ENCODE data around the gene MAPK8IP1. TPM values are rescaled to one million over a fixed set of nuclear protein-coding genes. Genes with fewer than 3 reads are reported as not detected.

The MAPK8IP1 gene
- total RNA-seq, 2 experiments from 2014 or later = 0.91 to 1.0 TPM

- CTCF ChIA-PET = no interaction called here
- POLR2A ChIA-PET = no interaction called here
Observed at GRCh38 chr11:45920531-45921477, 35.4 kb downstream of the MAPK8IP1 start.

- CTCF ChIA-PET = no interaction called here
- POLR2A ChIA-PET = interaction anchor here (0.6 kb wide), 1 partner anchor 1855 kb away, joined by 3 read pairs; no protein-coding TSS in a partner anchor
Observed at GRCh38 chr11:45921561-45922424, 36.3 kb downstream of the MAPK8IP1 start.

DNA sequence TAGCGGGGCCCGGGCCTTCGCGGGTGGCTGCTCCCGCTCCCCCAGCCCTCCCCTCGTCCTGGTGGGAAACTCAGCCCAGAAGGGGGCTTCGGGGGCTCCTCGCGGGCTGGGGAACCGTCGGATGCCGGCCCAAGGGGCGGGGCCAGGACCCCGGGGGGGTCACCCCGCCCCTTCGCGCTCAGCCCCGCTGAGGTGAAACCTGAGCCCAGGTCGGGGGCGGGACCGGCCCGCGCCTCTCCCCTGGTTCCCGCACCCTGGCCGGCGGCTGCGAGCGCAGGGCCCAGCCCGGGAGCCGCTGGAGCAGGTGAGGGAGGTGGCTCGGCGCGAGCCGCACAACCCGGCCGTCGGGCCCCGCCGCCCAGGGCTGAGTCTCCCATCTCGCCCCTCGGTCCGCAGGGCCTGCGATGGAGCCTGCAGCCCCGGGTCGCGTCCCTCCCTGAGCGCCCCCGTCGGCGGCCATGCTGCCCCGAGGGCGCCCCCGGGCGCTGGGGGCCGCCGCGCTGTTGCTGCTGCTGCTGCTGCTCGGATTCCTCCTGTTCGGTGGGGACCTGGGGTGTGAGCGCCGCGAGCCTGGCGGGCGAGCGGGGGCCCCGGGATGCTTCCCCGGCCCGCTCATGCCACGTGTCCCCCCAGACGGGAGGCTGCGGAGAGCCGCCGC lies 37.1 kb downstream of the MAPK8IP1 start, which contains the start of gene LARGE2:
Gene LARGE2, plus strand, starts transcription at position 232 of the 658 bp plus-strand sequence. Its CDS starts 227 bp downstream, at position 459.
- ChIA-PET POLR2A (no interaction called here), CTCF (no interaction called here)

DNA sequence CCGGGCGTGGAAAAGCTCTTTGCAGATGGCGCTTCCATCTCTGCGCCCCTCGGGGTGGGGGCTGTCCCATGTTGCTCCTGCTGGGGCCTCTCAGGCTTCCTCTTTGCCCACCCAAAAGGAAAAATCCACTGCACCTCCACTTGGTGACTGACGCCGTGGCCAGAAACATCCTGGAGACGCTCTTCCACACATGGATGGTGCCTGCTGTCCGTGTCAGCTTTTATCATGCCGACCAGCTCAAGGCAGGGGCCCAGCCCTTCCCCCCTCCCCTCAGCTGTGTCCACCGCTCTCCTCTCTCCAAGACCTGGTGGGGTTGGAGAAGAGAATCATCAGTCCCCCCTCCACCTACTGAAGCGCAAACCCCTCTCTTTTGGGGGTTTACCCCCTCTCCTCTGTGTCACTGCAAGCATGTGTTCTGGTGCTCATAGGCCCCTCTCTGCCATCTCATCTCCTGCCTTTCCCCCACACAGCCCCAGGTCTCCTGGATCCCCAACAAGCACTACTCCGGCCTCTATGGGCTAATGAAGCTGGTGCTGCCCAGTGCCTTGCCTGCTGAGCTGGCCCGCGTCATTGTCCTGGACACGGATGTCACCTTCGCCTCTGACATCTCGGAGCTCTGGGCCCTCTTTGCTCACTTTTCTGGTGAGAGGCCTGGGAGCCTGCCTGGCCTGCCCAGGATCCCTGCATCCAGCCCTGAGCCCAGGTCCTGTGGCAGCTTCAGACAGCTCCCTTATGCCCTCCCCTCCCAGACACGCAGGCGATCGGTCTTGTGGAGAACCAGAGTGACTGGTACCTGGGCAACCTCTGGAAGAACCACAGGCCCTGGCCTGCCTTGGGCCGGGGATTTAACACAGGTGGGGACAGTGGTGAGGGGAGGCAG lies 38.8 kb downstream of the MAPK8IP1 start:
- ChIA-PET CTCF (interaction anchor here (0.7 kb wide), 1 partner anchor 81 kb away, joined by 3 read pairs; no protein-coding TSS in a partner anchor), POLR2A (no interaction called here)

DNA sequence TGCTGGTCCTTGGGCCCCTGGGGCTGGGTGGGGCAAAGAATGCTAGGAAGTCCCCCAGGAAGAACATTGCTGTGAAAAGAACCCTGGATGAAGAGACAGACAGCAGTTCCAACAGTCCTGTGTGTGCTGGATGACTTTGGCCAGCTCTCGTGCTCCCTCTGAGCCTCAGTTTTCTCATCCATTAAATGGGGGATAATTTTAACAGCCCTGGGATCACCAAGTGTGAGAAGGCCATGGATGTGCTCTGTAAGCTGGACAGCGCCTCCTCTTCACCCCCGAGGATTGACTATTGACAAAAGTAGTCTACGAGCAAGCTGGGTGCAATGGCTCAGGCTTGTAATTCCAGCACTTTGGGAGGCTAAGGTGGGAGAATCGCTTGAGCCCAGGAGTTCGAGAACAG lies 39.5 kb downstream of the MAPK8IP1 start:
- POLR2A ChIA-PET = no interaction called here

GRCh38 chr11:45925550-45925949 lies 40.1 kb downstream of the MAPK8IP1 start:
- POLR2A ChIA-PET = interaction anchor here (0.7 kb wide), 1 partner anchor 14 kb away, joined by 5 read pairs; no protein-coding TSS in a partner anchor
- CTCF ChIA-PET = no interaction called here

More for the DNA sequence above, 39.5 kb downstream of the MAPK8IP1 start:
- CTCF ChIA-PET = no interaction called here

DNA sequence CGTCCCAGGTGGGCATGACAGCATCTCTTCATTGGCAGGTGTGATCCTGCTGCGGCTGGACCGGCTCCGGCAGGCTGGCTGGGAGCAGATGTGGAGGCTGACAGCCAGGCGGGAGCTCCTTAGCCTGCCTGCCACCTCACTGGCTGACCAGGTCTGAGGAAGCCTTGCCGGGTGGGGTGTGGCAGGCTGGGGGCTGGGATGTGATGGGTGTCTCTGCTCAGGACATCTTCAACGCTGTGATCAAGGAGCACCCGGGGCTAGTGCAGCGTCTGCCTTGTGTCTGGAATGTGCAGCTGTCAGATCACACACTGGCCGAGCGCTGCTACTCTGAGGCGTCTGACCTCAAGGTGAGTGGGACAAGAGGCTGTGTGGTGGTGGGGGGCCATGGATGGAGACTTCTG lies 40.5 kb downstream of the MAPK8IP1 start:
- CTCF ChIA-PET = no interaction called here
- POLR2A ChIA-PET = interaction anchor here (0.7 kb wide), 1 partner anchor 14 kb away, joined by 5 read pairs; no protein-coding TSS in a partner anchor

DNA sequence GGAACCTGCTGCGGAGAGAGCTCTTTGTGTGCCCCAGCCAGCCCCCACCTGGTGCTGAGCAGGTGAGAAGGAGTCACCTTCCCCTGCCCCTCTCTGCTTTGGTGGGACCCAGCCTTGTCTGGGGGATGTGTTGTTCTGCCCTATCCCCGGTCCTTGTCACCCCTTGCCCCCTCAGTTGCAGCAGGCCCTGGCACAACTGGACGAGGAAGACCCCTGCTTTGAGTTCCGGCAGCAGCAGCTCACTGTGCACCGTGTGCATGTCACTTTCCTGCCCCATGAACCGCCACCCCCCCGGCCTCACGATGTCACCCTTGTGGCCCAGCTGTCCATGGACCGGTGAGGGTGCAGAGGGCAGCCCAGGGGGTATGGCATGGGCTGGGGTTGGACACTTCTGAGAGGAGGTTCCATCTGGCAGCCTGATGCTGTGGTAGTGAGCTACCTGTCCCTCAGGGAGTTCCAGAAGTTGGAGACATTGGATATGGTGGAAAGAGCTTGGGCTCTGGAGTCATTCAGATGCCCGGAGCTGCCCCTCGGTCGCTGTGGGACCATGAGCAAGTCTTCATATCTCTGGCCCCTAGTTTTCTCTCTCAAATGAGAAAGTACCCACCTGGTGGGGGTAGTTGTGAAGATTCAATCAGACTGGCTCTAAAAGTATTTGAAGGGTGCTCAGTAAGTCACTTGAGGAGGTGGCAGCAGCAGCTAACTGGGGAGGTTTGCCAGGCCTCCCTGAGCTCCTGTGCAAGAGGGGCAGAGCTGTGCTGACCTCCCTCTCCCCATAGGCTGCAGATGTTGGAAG lies 41.3 kb downstream of the MAPK8IP1 start:
- ChIA-PET POLR2A (no interaction called here), CTCF (no interaction called here)

DNA sequence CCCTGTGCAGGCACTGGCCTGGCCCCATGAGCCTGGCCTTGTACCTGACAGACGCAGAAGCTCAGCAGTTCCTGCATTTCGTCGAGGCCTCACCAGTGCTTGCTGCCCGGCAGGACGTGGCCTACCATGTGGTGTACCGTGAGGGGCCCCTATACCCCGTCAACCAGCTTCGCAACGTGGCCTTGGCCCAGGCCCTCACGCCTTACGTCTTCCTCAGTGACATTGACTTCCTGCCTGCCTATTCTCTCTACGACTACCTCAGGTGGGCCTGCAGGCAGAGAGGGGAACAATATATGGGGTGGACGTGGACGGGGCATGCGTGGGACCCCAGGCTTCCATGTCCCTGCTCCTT lies 41.9 kb downstream of the MAPK8IP1 start:
- ChIA-PET CTCF (no interaction called here), POLR2A (no interaction called here)

GRCh38 chr11:45927684-45928413 lies 42.4 kb downstream of the MAPK8IP1 start:
- CTCF ChIA-PET = no interaction called here
- POLR2A ChIA-PET = no interaction called here

DNA sequence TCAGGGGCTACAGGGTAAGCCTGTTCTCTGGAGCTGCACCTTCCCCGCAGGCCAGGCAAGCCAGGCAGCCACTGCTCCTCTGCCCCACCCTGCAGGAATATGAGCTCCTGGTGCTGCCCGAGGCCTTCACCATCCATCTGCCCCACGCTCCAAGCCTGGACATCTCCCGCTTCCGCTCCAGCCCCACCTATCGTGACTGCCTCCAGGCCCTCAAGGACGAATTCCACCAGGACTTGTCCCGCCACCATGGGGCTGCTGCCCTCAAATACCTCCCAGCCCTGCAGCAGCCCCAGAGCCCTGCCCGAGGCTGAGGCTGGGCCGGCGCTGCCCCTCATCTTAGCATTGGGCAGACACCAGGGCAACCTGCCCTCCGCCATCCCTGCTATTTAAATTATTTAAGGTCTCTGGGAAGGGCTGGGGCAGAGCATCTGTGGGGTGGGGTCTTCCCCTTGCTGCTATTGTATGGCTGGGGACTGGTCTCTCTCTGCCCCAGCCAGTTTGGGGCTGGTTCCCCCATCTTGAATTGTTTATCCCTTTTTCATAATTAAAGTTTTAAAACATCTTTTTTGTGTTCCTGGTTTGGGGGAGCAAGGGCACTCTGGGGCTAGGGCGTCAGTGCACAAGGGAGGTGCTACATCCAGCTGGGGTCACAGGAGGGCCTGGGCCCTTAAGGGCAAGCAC lies 43.2 kb downstream of the MAPK8IP1 start:
- POLR2A ChIA-PET = no interaction called here
- CTCF ChIA-PET = no interaction called here

GRCh38 chr11:45929486-45930030 lies 44.1 kb downstream of the MAPK8IP1 start:
- POLR2A ChIA-PET = no interaction called here

DNA sequence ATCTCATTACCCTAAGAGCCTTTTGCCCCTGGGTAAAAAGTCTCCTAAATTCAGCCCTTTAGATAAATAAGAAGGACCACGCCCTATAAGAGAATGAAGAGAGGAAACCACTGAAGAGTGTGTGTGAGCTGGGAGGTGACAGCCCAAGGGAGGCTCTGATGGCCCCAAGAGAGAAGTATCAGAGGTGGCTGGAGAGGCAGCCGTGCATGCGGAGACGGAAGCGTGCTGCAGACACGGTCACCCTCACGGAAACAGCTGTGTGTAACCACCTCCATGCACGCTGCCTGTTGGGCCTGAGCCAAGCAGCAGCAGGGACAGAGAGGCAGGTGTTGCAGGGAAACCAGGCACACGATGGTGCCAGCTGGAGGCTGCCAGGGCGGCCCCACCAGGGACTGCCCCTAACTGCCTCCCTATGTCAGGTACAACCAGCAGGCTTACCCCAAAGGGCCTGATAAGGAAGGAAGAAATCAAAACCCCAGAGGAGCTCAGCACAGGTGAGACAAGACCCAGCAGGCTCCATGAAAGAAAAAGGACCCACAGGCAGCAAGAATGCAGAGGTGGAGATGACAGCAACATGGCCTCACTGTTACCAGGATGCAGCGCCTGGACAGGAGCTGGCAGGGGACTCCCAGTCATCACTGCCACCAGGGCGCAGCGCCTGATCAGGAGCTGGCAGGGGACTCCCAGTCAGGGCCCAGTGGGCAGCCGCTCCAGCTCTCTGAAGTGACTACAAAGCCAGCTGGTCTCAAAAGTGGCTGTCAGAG lies 44.8 kb downstream of the MAPK8IP1 start:
- CTCF ChIA-PET = interaction anchor here (0.8 to 0.9 kb wide), 2 partner anchors 12 to 35 kb away, joined by 3 to 4 read pairs; partner anchors contain the start of gene PEX16

More at GRCh38 chr11:45929486-45930030, 44.1 kb downstream of the MAPK8IP1 start:
- CTCF ChIA-PET = no interaction called here

DNA sequence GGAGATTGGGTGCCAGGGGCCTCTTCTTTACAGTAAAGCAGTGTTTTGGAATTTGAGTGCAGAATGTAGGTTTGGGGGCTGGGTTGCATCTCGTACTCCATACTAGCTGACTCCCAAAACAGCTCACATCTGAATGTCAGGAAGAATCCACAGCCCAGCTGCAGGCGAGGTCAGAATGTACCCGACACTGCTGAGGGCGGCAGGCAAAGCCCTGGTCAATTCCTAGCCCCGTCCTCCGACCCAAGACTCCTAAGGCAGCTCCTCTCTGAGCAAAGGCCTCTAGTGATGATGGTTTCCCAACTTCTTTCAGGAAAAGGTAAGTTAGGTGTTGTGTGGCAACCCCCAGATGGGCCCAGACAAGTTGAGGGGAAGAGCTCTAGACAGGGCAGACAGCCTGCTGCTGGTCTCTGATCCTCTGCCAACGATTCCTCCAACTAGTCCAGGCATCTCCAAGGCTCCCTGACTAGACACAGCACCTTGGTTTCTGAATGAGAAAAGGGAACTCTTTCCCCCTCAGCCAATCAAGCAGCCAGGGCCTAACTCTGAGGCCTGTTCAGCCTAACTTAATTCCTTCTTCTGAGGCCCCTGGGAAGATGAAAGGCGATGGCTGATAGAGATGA lies 45.6 kb downstream of the MAPK8IP1 start:
- ChIA-PET CTCF (interaction anchor here (0.8 to 0.9 kb wide), 2 partner anchors 13 to 34 kb away, joined by 3 to 4 read pairs; partner anchors contain the start of gene PEX16), POLR2A (interaction anchor here (1.2 kb wide), 1 partner anchor 13 kb away, joined by 3 read pairs; the partner anchor contains the start of gene PEX16)

More for the DNA sequence above, 44.8 kb downstream of the MAPK8IP1 start:
- POLR2A ChIA-PET = interaction anchor here (1.2 kb wide), 1 partner anchor 12 kb away, joined by 3 read pairs; the partner anchor contains the start of gene PEX16

DNA sequence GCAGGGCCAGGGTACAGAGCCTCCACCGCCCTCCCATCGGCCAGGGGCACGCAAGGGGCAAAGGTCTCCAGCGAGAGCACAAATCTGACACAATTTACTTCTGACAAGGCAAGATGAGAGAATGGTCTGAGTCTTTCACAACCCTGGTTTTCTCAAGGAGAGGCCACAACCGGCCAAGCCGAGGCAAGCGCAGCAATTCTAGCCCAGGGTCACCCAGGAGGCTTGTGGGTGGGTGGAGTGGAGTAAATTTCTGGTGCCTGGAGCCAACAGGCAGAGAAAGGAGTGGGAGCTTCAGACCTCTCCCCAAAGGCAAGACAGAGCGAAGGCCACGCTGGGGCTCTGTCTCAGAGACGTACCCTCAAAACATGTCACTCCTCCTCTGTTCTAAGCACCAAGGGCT lies 46.3 kb downstream of the MAPK8IP1 start:
- CTCF ChIA-PET = no interaction called here
- POLR2A ChIA-PET = interaction anchor here (1.2 kb wide), 1 partner anchor 14 kb away, joined by 3 read pairs; the partner anchor contains the start of gene PEX16

All from activated CD8-positive, alpha-beta memory T cell treated with anti-CD3 and anti-CD28 coated beads for 36 hours (primary cell).